Activated CD8-positive, alpha-beta memory T cell treated with anti-CD3 and anti-CD28 coated beads, Interleukin-2, amount 10 ng/mL, durations not matched to agents 7 days and 5 days (primary cell): Measurements from ENCODE around the gene TAF1. TPM values are rescaled to one million over a fixed set of nuclear protein-coding genes. Genes with fewer than 3 reads are reported as not detected.
"Not testable (repeated sequence)": the region's sequence is repeated elsewhere in the genome, so short reads cannot be mapped to it uniquely, and the experiment has no call there.

Source experiments
- ATAC-seq: fragments of 150-1000 bp; cut with Tn5 transposase; one replicate; pipeline ENCODE4 v1.10.0; 2021; ENCODE audit warnings: moderate library complexity
- CTCF ChIA-PET: fragments of 350-600 bp; sonication (Branson Sonifier 250); formaldehyde crosslinking; loops from one replicate; lab custom pipeline; 2021; ENCODE audit warnings: antibody characterized with exemption; lab: Charles Lee
- DNase-seq: peaks from one replicate; pipeline ENCODE4 v3.0.0-alpha.2; 2020
- H3K27ac Mint-ChIP-seq: one replicate; pipeline ENCODE4 v1.8.0; 2021; ENCODE audit warnings: mild to moderate bottlenecking, mixed read lengths
- H3K27me3 Mint-ChIP-seq: one replicate; pipeline ENCODE4 v1.8.0; 2021; ENCODE audit warnings: mixed read lengths
- H3K36me3 Mint-ChIP-seq: one replicate; pipeline ENCODE4 v1.8.0; 2021; ENCODE audit warnings: mild to moderate bottlenecking, mixed read lengths
- H3K4me1 Mint-ChIP-seq: one replicate; pipeline ENCODE4 v1.8.0; 2021; ENCODE audit warnings: mixed read lengths
- H3K4me3 Mint-ChIP-seq: one replicate; pipeline ENCODE4 v1.8.0; 2021; ENCODE audit warnings: mild to moderate bottlenecking, moderate library complexity, mixed read lengths
- H3K9me3 Mint-ChIP-seq: one replicate; pipeline ENCODE4 v1.8.0; 2022; ENCODE audit warnings: low read depth, mixed read lengths
- total RNA-seq, 2 experiments: library from RNA; stranded (reverse); gene quantifications; one replicate each; pipeline ENCODE4 v1.2.3, GENCODE V29; 2021

Gene TAF1
- total RNA-seq, result 10 to 100 TPM; 35.3 to 46.1 TPM

- H3K4me1 Mint-ChIP-seq, result peaks cover 26% of the 10 kb centered on the region
- no peaks in the 10 kb centered on the region for H3K9me3 Mint-ChIP-seq
- CTCF ChIA-PET, result interaction anchor here (0.6 to 1.9 kb wide), 4 partner anchors 82 to 171 kb away, joined by 3 to 8 read pairs (median 6); partner anchors contain the start of genes NONO and ZMYM3
- H3K27ac Mint-ChIP-seq, result peak within 1 kb of the TSS; percentile 97
- peak; percentile 96 for DNase-seq
- peaks cover 17% of the 10 kb centered on the region for H3K36me3 Mint-ChIP-seq
- no peaks in the 10 kb centered on the region for H3K27me3 Mint-ChIP-seq
- H3K4me3 Mint-ChIP-seq, result peak within 1 kb of the TSS; percentile 95
- ATAC-seq, result peak; percentile 93
Measured at GRCh38 chrX:71365875-71366673, at the start of gene TAF1. Gene TAF1, plus strand, starts transcription at chrX:71366357. Its CDS starts 18 bp downstream, at chrX:71366375.

- ATAC-seq, H3K27ac Mint-ChIP-seq, H3K4me3 Mint-ChIP-seq, H3K9me3 Mint-ChIP-seq, CTCF ChIA-PET, H3K4me1 Mint-ChIP-seq, H3K27me3 Mint-ChIP-seq, DNase-seq: not testable (repeated sequence)
- peaks cover 11% of the 10 kb centered on the region for H3K36me3 Mint-ChIP-seq
Measured at GRCh38 chrX:71316959-71317358, 49.2 kb upstream of the TAF1 start.

- ATAC-seq (no peak), DNase-seq (no peak)
- CTCF ChIA-PET, result no interaction called here
- Mint-ChIP-seq H3K27me3 (no peaks in the 10 kb centered on the region), H3K27ac (no peak overlapping the region), H3K9me3 (no peaks in the 10 kb centered on the region), H3K4me3 (no peak overlapping the region), H3K36me3 (peaks cover 20% of the 10 kb centered on the region), H3K4me1 (no peaks in the 10 kb centered on the region)
Measured at GRCh38 chrX:71320126-71320525, 46.0 kb upstream of the TAF1 start.

GRCh38 chrX:71321731-71322130, 44.4 kb upstream of the TAF1 start:
- Mint-ChIP-seq H3K36me3 (peaks cover 21% of the 10 kb centered on the region), H3K27me3 (no peaks in the 10 kb centered on the region), H3K9me3 (no peaks in the 10 kb centered on the region), H3K27ac (no peak overlapping the region), H3K4me3 (no peak overlapping the region), H3K4me1 (no peaks in the 10 kb centered on the region)
- ATAC-seq (no peak), DNase-seq (no peak)
- CTCF ChIA-PET, result no interaction called here

GRCh38 chrX:71324452-71324851, 41.7 kb upstream of the TAF1 start:
- CTCF ChIA-PET, H3K27me3 Mint-ChIP-seq, DNase-seq, H3K9me3 Mint-ChIP-seq, H3K4me3 Mint-ChIP-seq, H3K4me1 Mint-ChIP-seq, ATAC-seq, H3K27ac Mint-ChIP-seq: not testable (repeated sequence)
- peaks cover 26% of the 10 kb centered on the region for H3K36me3 Mint-ChIP-seq

- DNase-seq, result no peak
- Mint-ChIP-seq H3K4me3 (no peak overlapping the region), H3K9me3 (no peaks in the 10 kb centered on the region), H3K4me1 (no peaks in the 10 kb centered on the region), H3K27ac (no peak overlapping the region), H3K36me3 (peaks cover 24% of the 10 kb centered on the region), H3K27me3 (no peaks in the 10 kb centered on the region)
- CTCF ChIA-PET, result no interaction called here
- ATAC-seq, result no peak
Measured at GRCh38 chrX:71326394-71326793, 39.8 kb upstream of the TAF1 start.

- H3K27ac Mint-ChIP-seq, H3K27me3 Mint-ChIP-seq, CTCF ChIA-PET, H3K9me3 Mint-ChIP-seq, H3K4me3 Mint-ChIP-seq, H3K36me3 Mint-ChIP-seq, DNase-seq, ATAC-seq, H3K4me1 Mint-ChIP-seq: not testable (repeated sequence)
Measured at GRCh38 chrX:71349151-71349665, 16.9 kb upstream of the TAF1 start.

GRCh38 chrX:71349867-71350266, 16.3 kb upstream of the TAF1 start:
- H3K27ac Mint-ChIP-seq, DNase-seq, H3K36me3 Mint-ChIP-seq, H3K4me1 Mint-ChIP-seq, H3K27me3 Mint-ChIP-seq, CTCF ChIA-PET, H3K4me3 Mint-ChIP-seq, ATAC-seq, H3K9me3 Mint-ChIP-seq: not testable (repeated sequence)

- DNase-seq, H3K4me1 Mint-ChIP-seq, ATAC-seq, H3K27ac Mint-ChIP-seq, CTCF ChIA-PET, H3K36me3 Mint-ChIP-seq, H3K4me3 Mint-ChIP-seq, H3K27me3 Mint-ChIP-seq, H3K9me3 Mint-ChIP-seq: not testable (repeated sequence)
Measured at GRCh38 chrX:71352439-71352838, 13.7 kb upstream of the TAF1 start.

- peaks cover 20% of the 10 kb centered on the region for H3K4me1 Mint-ChIP-seq
- CTCF ChIA-PET, result no interaction called here
Measured at GRCh38 chrX:71364221-71364620, 1.9 kb upstream of the TAF1 start.

GRCh38 chrX:71365356-71365874, 742 bp upstream of the TAF1 start:
- H3K27me3 Mint-ChIP-seq, result no peaks in the 10 kb centered on the region
- CTCF ChIA-PET, result interaction anchor here (0.6 to 1.9 kb wide), 4 partner anchors 82 to 172 kb away, joined by 3 to 8 read pairs (median 6); partner anchors contain the start of genes NONO and ZMYM3
- H3K4me1 Mint-ChIP-seq, result peaks cover 20% of the 10 kb centered on the region
- H3K27ac Mint-ChIP-seq, result peak overlapping the region; percentile 97
- ATAC-seq (no peak), DNase-seq (no peak)
- H3K9me3 Mint-ChIP-seq, result no peaks in the 10 kb centered on the region
- H3K4me3 Mint-ChIP-seq, result peak overlapping the region; percentile 95
- H3K36me3 Mint-ChIP-seq, result peaks cover 11% of the 10 kb centered on the region

More at GRCh38 chrX:71364221-71364620, 1.9 kb upstream of the TAF1 start:
- H3K27ac Mint-ChIP-seq, result no peak overlapping the region
- H3K27me3 Mint-ChIP-seq, result no peaks in the 10 kb centered on the region
- no peak for DNase-seq
- no peaks in the 10 kb centered on the region for H3K9me3 Mint-ChIP-seq
- H3K36me3 Mint-ChIP-seq, result peaks cover 11% of the 10 kb centered on the region
- no peak for ATAC-seq
- no peak overlapping the region for H3K4me3 Mint-ChIP-seq

- ATAC-seq (peak; percentile 2), DNase-seq (peak; percentile 45)
- H3K4me1 Mint-ChIP-seq, result peaks cover 29% of the 10 kb centered on the region
- no peaks in the 10 kb centered on the region for H3K9me3 Mint-ChIP-seq
- H3K4me3 Mint-ChIP-seq, result peak overlapping the region; percentile 95
- CTCF ChIA-PET, result interaction anchor here (1.3 to 1.9 kb wide), 2 partner anchors 83 to 112 kb away, joined by 7 to 8 read pairs; partner anchors contain the start of genes NONO and ZMYM3
- peaks cover 15% of the 10 kb centered on the region for H3K36me3 Mint-ChIP-seq
- H3K27ac Mint-ChIP-seq, result peak overlapping the region; percentile 97
- H3K27me3 Mint-ChIP-seq, result no peaks in the 10 kb centered on the region
Measured at GRCh38 chrX:71366674-71367256, 608 bp downstream of the TAF1 start.

GRCh38 chrX:71367396-71367795, 1.2 kb downstream of the TAF1 start:
- ATAC-seq (no peak), DNase-seq (peak; percentile 40)
- peaks cover 31% of the 10 kb centered on the region for H3K4me1 Mint-ChIP-seq
- H3K9me3 Mint-ChIP-seq, result no peaks in the 10 kb centered on the region
- no peaks in the 10 kb centered on the region for H3K27me3 Mint-ChIP-seq
- H3K36me3 Mint-ChIP-seq, result peaks cover 17% of the 10 kb centered on the region
- H3K27ac Mint-ChIP-seq, result peak overlapping the region; percentile 97
- H3K4me3 Mint-ChIP-seq, result peak overlapping the region; percentile 95
- CTCF ChIA-PET, result interaction anchor here (1.9 kb wide), 1 partner anchor 113 kb away, joined by 8 read pairs; the partner anchor contains the start of gene ZMYM3
